GM12864 (cell line): ENCODE measurements around the gene CD300LB.
"Not testable (repeated sequence)": the region's sequence is repeated elsewhere in the genome, so short reads cannot be mapped to it uniquely, and the experiment has no call there.

ENCODE experiments used
- DNase-seq: peaks from one replicate; pipeline ENCODE4 v3.0.0-alpha.2; 2011; ENCODE audit warnings: low read depth
- H3K4me3 ChIP-seq: 2 replicates; pipeline ENCODE4 v1.5.1; 2011; ENCODE audit warnings: mild to moderate bottlenecking, low read depth, low read length, control low read depth
- TF ChIP-seq, protein P1 (sequence below): IDR thresholded peaks from 2 replicates; pipeline ENCODE4 v1.5.1; 2011; ENCODE audit warnings: low read depth, mild to moderate bottlenecking, moderate library complexity, low read length, control low read depth, inconsistent platforms; ENCODE audit errors: missing control alignments

The CD300LB gene

DNA sequence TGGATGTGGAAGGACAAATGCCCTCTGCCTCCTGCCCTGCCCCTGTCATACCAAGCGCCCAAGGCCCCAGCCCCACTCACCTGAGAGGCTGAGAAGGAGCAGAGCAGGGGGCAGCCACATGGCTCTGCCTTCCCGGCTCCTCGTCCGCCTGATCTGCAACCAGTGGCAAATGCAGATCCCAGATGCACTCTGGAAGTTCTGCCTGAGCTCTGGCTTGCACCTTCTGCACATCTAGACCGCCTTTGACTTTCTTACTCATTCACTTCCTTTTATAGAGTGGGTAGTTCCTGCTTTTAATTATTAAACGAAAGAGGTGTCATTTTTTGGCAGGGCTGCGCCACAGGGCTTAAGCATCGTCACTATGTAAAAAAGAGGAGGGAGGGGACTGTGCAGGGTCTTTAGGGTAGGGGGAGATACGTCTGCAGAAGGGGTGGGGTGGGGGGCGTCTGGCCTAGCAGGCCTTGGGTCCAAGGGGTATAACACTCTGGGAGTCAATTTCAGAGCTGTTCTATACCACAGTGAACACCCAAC is at the start of gene CD300LB:
CD300LB (minus strand) TSS at position 245 of the 531 bp plus-strand sequence; CDS start at position 120, 125 bp downstream.
- no peak for DNase-seq
- TF ChIP-seq, protein P1, sequence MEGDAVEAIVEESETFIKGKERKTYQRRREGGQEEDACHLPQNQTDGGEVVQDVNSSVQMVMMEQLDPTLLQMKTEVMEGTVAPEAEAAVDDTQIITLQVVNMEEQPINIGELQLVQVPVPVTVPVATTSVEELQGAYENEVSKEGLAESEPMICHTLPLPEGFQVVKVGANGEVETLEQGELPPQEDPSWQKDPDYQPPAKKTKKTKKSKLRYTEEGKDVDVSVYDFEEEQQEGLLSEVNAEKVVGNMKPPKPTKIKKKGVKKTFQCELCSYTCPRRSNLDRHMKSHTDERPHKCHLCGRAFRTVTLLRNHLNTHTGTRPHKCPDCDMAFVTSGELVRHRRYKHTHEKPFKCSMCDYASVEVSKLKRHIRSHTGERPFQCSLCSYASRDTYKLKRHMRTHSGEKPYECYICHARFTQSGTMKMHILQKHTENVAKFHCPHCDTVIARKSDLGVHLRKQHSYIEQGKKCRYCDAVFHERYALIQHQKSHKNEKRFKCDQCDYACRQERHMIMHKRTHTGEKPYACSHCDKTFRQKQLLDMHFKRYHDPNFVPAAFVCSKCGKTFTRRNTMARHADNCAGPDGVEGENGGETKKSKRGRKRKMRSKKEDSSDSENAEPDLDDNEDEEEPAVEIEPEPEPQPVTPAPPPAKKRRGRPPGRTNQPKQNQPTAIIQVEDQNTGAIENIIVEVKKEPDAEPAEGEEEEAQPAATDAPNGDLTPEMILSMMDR: no peak

DNA sequence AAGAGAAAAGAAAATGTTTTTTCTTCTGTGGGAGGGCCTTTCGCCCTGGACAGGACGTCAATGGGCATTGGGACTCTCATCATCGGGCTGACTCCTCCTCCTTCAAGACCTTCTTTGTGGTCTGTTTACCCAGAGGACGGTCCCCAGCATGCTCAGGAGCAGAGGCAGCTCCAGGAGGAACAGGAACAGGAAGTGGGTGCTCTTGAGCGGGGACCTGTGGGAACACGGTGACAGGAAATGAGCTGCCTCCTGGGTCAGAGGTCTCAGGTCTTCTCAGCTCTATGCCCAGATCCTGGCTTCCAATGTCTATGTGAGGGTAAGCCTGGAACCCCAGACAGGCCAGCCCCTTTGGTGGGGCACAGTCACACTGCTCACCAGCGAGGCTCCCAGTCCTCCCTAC is 48.6 kb upstream of the CD300LB start:
- no peak for DNase-seq
- H3K4me3 ChIP-seq: no peak overlapping the region
- TF ChIP-seq, protein P1: no peak

More for the DNA sequence above, at the start of gene CD300LB:
- H3K4me3 ChIP-seq: no peak within 1 kb of the TSS

DNA sequence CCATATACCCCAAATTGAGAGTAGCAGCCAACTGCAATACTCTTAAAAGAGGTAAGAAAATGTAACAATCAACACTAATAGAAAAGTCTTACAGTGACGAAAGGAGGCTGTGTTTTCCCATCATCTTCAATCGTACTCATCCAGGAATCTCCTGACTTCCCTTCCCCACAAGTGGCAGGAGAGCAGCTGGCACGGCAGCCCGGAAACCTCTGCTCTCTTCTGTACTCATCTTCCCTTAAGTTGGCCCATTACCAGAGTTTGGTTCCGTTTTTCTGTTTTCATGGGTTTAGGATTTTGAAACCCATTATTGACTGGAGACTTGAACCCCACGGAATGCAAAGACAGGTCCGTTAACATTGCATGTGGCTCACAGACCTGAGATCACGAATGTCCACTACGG is 47.7 kb upstream of the CD300LB start:
- no peak overlapping the region for H3K4me3 ChIP-seq
- TF ChIP-seq, protein P1: no peak
- no peak for DNase-seq

DNA sequence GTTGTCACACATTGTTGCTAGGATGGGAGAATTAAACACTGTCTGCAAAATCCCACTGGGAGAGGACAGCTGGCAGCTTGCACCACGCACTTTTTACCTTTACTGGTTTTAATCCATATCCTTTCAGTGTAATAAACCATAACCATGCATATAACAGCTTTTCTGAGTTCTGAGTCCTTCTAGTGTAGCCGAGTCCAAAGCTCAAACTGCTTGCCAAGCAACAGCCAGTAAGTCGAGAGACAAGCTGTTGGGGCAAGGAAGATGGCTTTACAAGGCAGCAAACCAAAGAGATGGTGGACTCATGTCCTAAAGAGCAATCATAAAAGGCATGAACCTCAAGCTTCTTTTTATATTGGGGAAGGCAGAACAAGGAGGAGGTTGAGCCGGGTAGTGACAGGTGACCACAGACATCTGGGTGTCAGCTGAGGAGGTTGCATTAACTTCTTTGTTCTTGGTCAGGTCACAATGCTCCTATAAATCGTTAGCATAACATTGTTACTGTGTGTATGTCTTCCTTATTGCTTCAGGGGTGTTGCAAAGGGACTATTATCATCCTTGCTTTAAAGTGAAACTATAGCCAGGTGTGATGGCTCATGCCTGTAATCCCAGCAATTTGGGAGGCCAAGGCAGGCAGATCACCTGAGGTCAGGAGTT is 43.3 kb upstream of the CD300LB start:
- TF ChIP-seq, protein P1: no peak
- H3K4me3 ChIP-seq: no peak overlapping the region
- no peak for DNase-seq

DNA sequence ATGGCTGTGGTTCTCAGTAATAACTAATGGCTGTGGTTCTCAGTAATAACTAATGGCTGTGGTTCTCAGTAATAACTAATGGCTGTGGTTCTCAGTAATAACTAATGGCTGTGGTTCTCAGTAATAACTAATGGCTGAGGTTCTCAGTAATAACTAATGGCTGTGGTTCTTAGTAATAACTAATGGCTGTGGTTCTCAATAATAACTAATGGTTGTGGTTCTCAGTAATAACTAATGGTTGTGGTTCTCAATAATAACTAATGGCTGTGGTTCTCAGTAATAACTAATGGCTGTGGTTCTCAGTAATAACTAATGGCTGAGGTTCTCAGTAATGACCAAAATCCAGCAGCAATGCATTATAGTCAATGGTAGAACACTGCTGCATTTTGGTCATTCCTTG is 42.4 kb upstream of the CD300LB start:
- not testable (repeated sequence) for H3K4me3 ChIP-seq, DNase-seq

DNA sequence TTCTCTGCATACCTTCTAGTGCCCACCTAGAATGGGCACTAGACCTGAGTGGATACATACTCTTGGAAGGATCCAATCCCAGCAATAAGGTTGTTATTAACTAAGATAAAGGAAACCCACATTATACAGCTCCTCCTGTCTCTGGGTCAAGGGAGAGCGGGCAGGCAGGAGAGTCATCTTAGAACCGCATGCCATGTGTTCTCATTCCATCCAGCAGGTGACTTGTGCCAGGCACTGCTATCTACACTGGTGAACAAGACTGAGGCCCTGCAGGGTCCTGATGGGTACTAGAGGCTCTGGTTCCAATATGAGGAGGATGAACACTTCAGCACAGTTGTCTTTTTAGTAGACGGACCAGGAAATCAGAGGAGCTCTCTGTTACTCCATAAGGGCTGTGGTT is 41.9 kb upstream of the CD300LB start:
- TF ChIP-seq, protein P1: no peak
- no peak for DNase-seq
- no peak overlapping the region for H3K4me3 ChIP-seq

DNA sequence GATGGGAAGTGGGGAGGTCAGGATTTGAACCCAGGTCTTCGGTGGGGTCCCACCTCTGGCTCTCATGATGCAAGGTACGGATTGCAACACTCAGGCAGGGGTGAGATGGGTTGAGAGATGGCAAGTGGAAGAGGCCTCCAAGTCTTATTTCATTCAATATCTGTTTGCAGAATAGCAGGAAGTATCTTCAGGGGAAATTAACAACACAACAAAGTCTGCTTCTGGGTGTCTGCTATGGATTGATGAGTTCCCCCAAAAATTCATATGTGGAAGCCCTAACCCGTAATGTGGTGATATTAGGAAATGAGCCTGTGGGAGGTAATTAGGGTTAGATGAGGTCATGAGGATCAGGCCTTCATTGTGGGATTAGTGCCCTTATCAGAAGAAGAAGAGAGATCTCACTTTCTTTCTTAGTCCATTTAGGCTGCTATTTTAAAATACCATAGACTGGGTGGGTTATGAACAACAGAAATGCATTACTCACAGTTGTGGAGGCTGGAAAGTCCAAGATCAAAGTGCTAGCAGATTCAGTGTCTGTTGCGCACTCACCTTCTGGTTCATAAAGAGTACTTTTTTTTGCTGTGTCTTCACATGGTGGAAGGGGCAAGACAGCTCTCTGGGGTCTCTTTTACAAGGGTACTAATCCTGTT is 40.5 kb upstream of the CD300LB start:
- DNase-seq: no peak
- TF ChIP-seq, protein P1: no peak
- no peak overlapping the region for H3K4me3 ChIP-seq
